GM12878 (cell line): Measurements from ENCODE around the gene KIAA1217. TPM values are rescaled to one million over a fixed set of nuclear protein-coding genes. Genes with fewer than 3 reads are reported as not detected.

ENCODE experiments used
- ATAC-seq: fragments of 200-7000 bp; cut with Tn5 transposase; 3 replicates; pipeline ENCODE4 v1.9.1; 2020; ENCODE audit warnings: mild to moderate bottlenecking, moderate library complexity
- BruUV-seq: library from RNA; stranded (reverse); fragments of 400-500 nt; replicated peaks from 2 replicates; lab custom pipeline; 2021; lab: Mats Ljungman, UMichigan
- CTCF ChIA-PET: fragments of 300-600 bp; sonication (Branson Sonifier 250); formaldehyde crosslinking; extraction: SDS; loops from one replicate; lab custom pipeline; 2021; ENCODE audit warnings: inconsistent platforms; lab: Yijun Ruan, JAX
- POLR2A ChIA-PET: fragments of 350-600 bp; formaldehyde crosslinking; extraction: SDS; loops from one replicate; lab custom pipeline; 2021; ENCODE audit warnings: inconsistent platforms; lab: Charles Lee
- RAD21 ChIA-PET: fragments of 300-600 bp; sonication (Branson Sonifier 250); formaldehyde crosslinking; loops from one replicate; lab custom pipeline; 2023; ENCODE audit warnings: antibody characterized with exemption; ENCODE audit not compliant: unreplicated experiment; lab: Charles Lee
- SMC1A ChIA-PET: fragments of 300-600 bp; sonication (Branson Sonifier 250); formaldehyde crosslinking; loops from one replicate; lab custom pipeline; 2023; ENCODE audit not compliant: unreplicated experiment, uncharacterized antibody; lab: Charles Lee
- DNase-seq: peaks from one replicate; pipeline ENCODE4 v3.0.0-alpha.2; 2011; ENCODE audit warnings: low read depth, low spot score
- FAIRE-seq: peaks from 3 replicates; lab custom pipeline; 2011; peaks lifted over from hg19 to GRCh38; lab: Jason Lieb, UNC
- H2AFZ ChIP-seq: 2 replicates; pipeline ENCODE4 v1.6.0; 2011; ENCODE audit warnings: low read depth, low read length, control low read depth; ENCODE audit not compliant: control insufficient read depth
- H3K27ac ChIP-seq: 2 replicates; pipeline ENCODE4 v1.5.1; 2011; ENCODE audit warnings: control low read depth; ENCODE audit not compliant: control insufficient read depth, insufficient read depth
- H3K27me3 ChIP-seq, 2 experiments: replicated peaks in 1 of 2; 2 replicates each; pipeline versions ENCODE4 v1.6.0 to v1.6.1; 2011; ENCODE audit warnings: low read length in 1 of 2; ENCODE audit not compliant: control insufficient read depth in 2 of 2, insufficient read depth in 2 of 2
- H3K36me3 ChIP-seq, 2 experiments: 2 replicates each; pipeline ENCODE4 v1.5.1; 2011; ENCODE audit warnings: low read length in 1 of 2; ENCODE audit not compliant: control insufficient read depth in 2 of 2, insufficient read depth in 2 of 2
- H3K4me1 ChIP-seq: 2 replicates; pipeline ENCODE4 v1.6.1; 2011; ENCODE audit warnings: mild to moderate bottlenecking, low read length, moderate library complexity, mixed read lengths; ENCODE audit not compliant: control insufficient read depth, insufficient read depth
- H3K4me2 ChIP-seq: 2 replicates; pipeline ENCODE4 v1.6.0; 2011; ENCODE audit warnings: control low read depth; ENCODE audit not compliant: control insufficient read depth, insufficient read depth
- H3K4me3 ChIP-seq: fragments of 200-600 bp; sonication (generic); 2 replicates; pipeline ENCODE4 v1.5.1; 2016
- H3K79me2 ChIP-seq: 2 replicates; pipeline ENCODE4 v1.6.0; 2011; ENCODE audit warnings: low read length; ENCODE audit not compliant: control insufficient read depth, insufficient read depth
- H3K9ac ChIP-seq: 2 replicates; pipeline ENCODE4 v1.8.0; 2011; ENCODE audit warnings: low read length, control low read depth, mixed read lengths; ENCODE audit not compliant: control insufficient read depth, insufficient read depth
- H3K9me3 ChIP-seq: replicated peaks from 3 replicates; pipeline ENCODE4 v1.5.1; 2011; ENCODE audit warnings: mild to moderate bottlenecking, low read length; ENCODE audit not compliant: control insufficient read depth, insufficient read depth
- H4K20me1 ChIP-seq: 2 replicates; pipeline ENCODE4 v1.6.0; 2011; ENCODE audit not compliant: control insufficient read depth, insufficient read depth
- CBX5 ChIP-seq: sonication (generic); IDR thresholded peaks from 2 replicates; pipeline ENCODE4 v1.6.1; 2016; ENCODE audit warnings: low read depth, moderate library complexity, mild to moderate bottlenecking, inconsistent platforms
- CHD1 ChIP-seq: IDR thresholded peaks from 2 replicates; pipeline ENCODE4 v1.6.1; 2012; ENCODE audit warnings: low read depth, low read length, improper control_type of control experiment
- EGR1 ChIP-seq, 2 experiments: IDR thresholded peaks; 1 replicate in 1 of 2; 2 replicates in 1 of 2; pipeline ENCODE4 v1.6.1; 2011 to 2012; ENCODE audit warnings: low read depth in 2 of 2, low read length in 2 of 2, borderline replicate concordance in 1 of 2, mild to moderate bottlenecking in 1 of 2, moderate library complexity in 1 of 2
- EZH2 ChIP-seq: IDR thresholded peaks from 2 replicates; pipeline ENCODE4 v1.6.1; 2012; ENCODE audit warnings: low read depth, mild to moderate bottlenecking, control low read depth, inconsistent platforms, low read length, borderline replicate concordance; ENCODE audit not compliant: control insufficient read depth
- HDAC2 ChIP-seq: fragments of 200-600 bp; sonication (generic); IDR thresholded peaks from 2 replicates; pipeline ENCODE4 v1.6.1; 2017
- MTA3 ChIP-seq: IDR thresholded peaks from 2 replicates; pipeline ENCODE4 v1.6.1; 2012; ENCODE audit warnings: low read length, inconsistent platforms, borderline replicate concordance
- RUNX3 ChIP-seq: IDR thresholded peaks from 2 replicates; pipeline ENCODE4 v1.6.1; 2012; ENCODE audit warnings: low read length, inconsistent platforms
- STAT1 ChIP-seq: fragments of 450-650 bp; conservative IDR thresholded peaks from 2 replicates; pipeline ENCODE4 v1.6.1; 2014; ENCODE audit warnings: antibody characterized with exemption, mild to moderate bottlenecking
- SUPT20H ChIP-seq: IDR thresholded peaks from 2 replicates; pipeline ENCODE4 v1.6.1; 2011; ENCODE audit warnings: low read depth, mild to moderate bottlenecking, low read length, moderate library complexity, borderline replicate concordance; ENCODE audit not compliant: control insufficient read depth
- SUZ12 ChIP-seq: fragments of 200-600 bp; sonication (generic); IDR thresholded peaks from one replicate; pipeline ENCODE4 v1.6.1; 2018; ENCODE audit warnings: antibody characterized with exemption, mild to moderate bottlenecking; ENCODE audit not compliant: unreplicated experiment
- WGBS: methylation state at CpG from one replicate; pipeline ENCODE4 v1.1.6; 2016; ENCODE audit warnings: low lambda C conversion rate; ENCODE audit not compliant: insufficient replicate concordance, insufficient coverage; ENCODE audit errors: missing lambda C conversion rate; 5-methylcytosine and 5-hydroxymethylcytosine counted together
- in situ Hi-C: fragments of 300-500 bp; cut with MboI; formaldehyde crosslinking; loops from 9 replicates; pipeline ENCODE4 v1.14.3; 2018; ENCODE audit warnings: mixed read lengths
- intact Hi-C: fragments of 100-400 bp; cut with micrococcal nuclease; formaldehyde crosslinking; loops from one replicate; pipeline ENCODE4 v1.14.2; 2022; ENCODE audit not compliant: unreplicated experiment
- polyA plus RNA-seq, 11 experiments: library from polyadenylated mRNA; depleted of rRNA in 4 of 11; unstranded in 6 of 11; stranded (reverse) in 5 of 11; fragments of >200 nt; fragmentation: Nextera tagmentation in 4 of 11; fragmentation: Illumina TruSeq in 1 of 11; extraction: Ambion mirVana in 4 of 11; extraction: Trizol in 1 of 11; gene quantifications; 1 replicate in 1 of 11; 2 replicates in 10 of 11; pipeline versions ENCODE4 v1.2.1 to v1.2.3, GENCODE V29; 2011 to 2016; ENCODE audit warnings: inconsistent platforms in 2 of 11, missing spikeins in 2 of 11, low read depth in 1 of 11
- total RNA-seq, 4 experiments: library from RNA; depleted of rRNA in 3 of 4; stranded (reverse); fragments of >200 nt in 3 of 4; fragmentation: Illumina TruSeq in 1 of 4; extraction: Trizol in 1 of 4; gene quantifications; 2 replicates each; pipeline versions ENCODE4 v1.2.1 to v1.2.3, GENCODE V29; 2013 to 2021
- TF ChIP-seq, protein P1 (sequence below), 3 experiments: IDR thresholded peaks in 2 of 3; conservative IDR thresholded peaks in 1 of 3; 2 replicates each; pipeline ENCODE4 v1.5.1; 2011; ENCODE audit warnings: low read depth in 3 of 3, low read length in 3 of 3, mild to moderate bottlenecking in 3 of 3, control low read depth in 2 of 3, moderate library complexity in 2 of 3, inconsistent platforms in 1 of 3, mixed read lengths in 1 of 3; ENCODE audit not compliant: control insufficient read depth in 2 of 3, insufficient read depth in 1 of 3; ENCODE audit errors: extremely low read depth in 1 of 3
- TF ChIP-seq, protein P2 (sequence below): IDR thresholded peaks from 2 replicates; pipeline ENCODE4 v1.6.1; 2011; ENCODE audit warnings: borderline replicate concordance, low read depth, mild to moderate bottlenecking, moderate library complexity, mixed read lengths, low read length; ENCODE audit not compliant: insufficient read depth; ENCODE audit errors: extremely low read length
- TF ChIP-seq, protein P3 (sequence below): IDR thresholded peaks from 2 replicates; pipeline ENCODE4 v1.6.1; 2012; ENCODE audit warnings: mild to moderate bottlenecking, low read depth, low read length
- TF ChIP-seq, protein P4 (sequence below): fragments of 450-650 bp; formaldehyde crosslinking; IDR thresholded peaks from 2 replicates; pipeline ENCODE4 v1.4.0; 2022; ENCODE audit warnings: mild to moderate bottlenecking, moderate library complexity

Gene KIAA1217
- total and polyA plus RNA-seq, 10 of the 15 experiments (the other 5 are each of a cell fraction or from before 2014, with no cell fraction given), result 0.57 to 3.8 (median 2.1) TPM

DNA sequence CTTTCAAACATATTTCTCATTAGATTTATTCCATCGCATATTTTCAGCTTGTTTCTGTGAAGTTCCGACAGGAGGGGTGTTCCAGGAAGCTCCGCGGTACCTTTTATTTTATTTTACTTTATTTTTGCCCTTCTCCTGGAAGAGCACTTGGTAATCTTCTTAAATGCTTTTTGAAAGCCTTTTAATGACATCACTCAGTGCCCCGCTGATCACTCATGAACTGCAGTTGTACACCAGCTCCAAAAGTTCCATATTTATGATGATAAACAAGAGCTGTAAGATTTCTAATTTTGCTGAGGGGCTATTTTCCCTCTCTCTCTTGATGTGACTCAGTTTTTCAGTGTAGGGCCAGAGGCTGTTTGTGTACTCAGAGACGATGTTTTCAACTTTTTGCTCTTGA, 144.4 kb downstream of the KIAA1217 start:
- no TSS peak for BruUV-seq
- TF ChIP-seq EZH2, result no peak
- TF ChIP-seq RUNX3, result no peak
- TF ChIP-seq MTA3, result no peak
- TF ChIP-seq STAT1, result no peak
- no peak for TF ChIP-seq CBX5
- TF ChIP-seq, protein P1, sequence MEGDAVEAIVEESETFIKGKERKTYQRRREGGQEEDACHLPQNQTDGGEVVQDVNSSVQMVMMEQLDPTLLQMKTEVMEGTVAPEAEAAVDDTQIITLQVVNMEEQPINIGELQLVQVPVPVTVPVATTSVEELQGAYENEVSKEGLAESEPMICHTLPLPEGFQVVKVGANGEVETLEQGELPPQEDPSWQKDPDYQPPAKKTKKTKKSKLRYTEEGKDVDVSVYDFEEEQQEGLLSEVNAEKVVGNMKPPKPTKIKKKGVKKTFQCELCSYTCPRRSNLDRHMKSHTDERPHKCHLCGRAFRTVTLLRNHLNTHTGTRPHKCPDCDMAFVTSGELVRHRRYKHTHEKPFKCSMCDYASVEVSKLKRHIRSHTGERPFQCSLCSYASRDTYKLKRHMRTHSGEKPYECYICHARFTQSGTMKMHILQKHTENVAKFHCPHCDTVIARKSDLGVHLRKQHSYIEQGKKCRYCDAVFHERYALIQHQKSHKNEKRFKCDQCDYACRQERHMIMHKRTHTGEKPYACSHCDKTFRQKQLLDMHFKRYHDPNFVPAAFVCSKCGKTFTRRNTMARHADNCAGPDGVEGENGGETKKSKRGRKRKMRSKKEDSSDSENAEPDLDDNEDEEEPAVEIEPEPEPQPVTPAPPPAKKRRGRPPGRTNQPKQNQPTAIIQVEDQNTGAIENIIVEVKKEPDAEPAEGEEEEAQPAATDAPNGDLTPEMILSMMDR (IDR thresholded peaks at IDR 0.05 in 2 of 3, conservative IDR thresholded peaks at IDR 0.05 in 1 of 3; ENCODE audit: control insufficient read depth in 2 of 3, extremely low read depth in 1 of 3, insufficient read depth in 1 of 3, low read depth in 3 of 3, low read length in 3 of 3), result no peak
- TF ChIP-seq EGR1 (IDR thresholded peaks at IDR 0.05; ENCODE audit: borderline replicate concordance in 1 of 2, low read depth in 2 of 2, low read length in 2 of 2), result no peak
- TF ChIP-seq SUPT20H, result no peak
- no peak for TF ChIP-seq SUZ12
- TF ChIP-seq, protein P2, sequence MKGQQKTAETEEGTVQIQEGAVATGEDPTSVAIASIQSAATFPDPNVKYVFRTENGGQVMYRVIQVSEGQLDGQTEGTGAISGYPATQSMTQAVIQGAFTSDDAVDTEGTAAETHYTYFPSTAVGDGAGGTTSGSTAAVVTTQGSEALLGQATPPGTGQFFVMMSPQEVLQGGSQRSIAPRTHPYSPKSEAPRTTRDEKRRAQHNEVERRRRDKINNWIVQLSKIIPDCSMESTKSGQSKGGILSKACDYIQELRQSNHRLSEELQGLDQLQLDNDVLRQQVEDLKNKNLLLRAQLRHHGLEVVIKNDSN, result no peak
- TF ChIP-seq, protein P3, sequence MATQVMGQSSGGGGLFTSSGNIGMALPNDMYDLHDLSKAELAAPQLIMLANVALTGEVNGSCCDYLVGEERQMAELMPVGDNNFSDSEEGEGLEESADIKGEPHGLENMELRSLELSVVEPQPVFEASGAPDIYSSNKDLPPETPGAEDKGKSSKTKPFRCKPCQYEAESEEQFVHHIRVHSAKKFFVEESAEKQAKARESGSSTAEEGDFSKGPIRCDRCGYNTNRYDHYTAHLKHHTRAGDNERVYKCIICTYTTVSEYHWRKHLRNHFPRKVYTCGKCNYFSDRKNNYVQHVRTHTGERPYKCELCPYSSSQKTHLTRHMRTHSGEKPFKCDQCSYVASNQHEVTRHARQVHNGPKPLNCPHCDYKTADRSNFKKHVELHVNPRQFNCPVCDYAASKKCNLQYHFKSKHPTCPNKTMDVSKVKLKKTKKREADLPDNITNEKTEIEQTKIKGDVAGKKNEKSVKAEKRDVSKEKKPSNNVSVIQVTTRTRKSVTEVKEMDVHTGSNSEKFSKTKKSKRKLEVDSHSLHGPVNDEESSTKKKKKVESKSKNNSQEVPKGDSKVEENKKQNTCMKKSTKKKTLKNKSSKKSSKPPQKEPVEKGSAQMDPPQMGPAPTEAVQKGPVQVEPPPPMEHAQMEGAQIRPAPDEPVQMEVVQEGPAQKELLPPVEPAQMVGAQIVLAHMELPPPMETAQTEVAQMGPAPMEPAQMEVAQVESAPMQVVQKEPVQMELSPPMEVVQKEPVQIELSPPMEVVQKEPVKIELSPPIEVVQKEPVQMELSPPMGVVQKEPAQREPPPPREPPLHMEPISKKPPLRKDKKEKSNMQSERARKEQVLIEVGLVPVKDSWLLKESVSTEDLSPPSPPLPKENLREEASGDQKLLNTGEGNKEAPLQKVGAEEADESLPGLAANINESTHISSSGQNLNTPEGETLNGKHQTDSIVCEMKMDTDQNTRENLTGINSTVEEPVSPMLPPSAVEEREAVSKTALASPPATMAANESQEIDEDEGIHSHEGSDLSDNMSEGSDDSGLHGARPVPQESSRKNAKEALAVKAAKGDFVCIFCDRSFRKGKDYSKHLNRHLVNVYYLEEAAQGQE, result no peak
- TF ChIP-seq, protein P4, sequence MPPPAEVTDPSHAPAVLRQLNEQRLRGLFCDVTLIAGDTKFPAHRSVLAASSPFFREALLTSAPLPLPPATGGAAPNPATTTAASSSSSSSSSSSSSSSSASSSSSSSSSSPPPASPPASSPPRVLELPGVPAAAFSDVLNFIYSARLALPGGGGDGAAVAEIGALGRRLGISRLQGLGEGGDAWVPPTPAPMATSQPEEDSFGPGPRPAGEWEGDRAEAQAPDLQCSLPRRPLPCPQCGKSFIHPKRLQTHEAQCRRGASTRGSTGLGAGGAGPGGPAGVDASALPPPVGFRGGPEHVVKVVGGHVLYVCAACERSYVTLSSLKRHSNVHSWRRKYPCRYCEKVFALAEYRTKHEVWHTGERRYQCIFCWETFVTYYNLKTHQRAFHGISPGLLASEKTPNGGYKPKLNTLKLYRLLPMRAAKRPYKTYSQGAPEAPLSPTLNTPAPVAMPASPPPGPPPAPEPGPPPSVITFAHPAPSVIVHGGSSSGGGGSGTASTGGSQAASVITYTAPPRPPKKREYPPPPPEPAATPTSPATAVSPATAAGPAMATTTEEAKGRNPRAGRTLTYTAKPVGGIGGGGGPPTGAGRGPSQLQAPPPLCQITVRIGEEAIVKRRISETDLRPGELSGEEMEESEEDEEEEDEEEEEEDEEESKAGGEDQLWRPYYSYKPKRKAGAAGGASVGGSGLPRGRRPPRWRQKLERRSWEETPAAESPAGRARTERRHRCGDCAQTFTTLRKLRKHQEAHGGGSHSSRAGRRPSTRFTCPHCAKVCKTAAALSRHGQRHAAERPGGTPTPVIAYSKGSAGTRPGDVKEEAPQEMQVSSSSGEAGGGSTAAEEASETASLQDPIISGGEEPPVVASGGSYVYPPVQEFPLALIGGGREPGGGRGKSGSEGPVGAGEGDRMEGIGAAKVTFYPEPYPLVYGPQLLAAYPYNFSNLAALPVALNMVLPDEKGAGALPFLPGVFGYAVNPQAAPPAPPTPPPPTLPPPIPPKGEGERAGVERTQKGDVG (CRISPR knock-in tag), result no peak
- no peak for TF ChIP-seq CHD1
- TF ChIP-seq HDAC2, result no peak

More for the DNA sequence above, 144.4 kb downstream of the KIAA1217 start:
- CTCF ChIA-PET, result interaction anchor here (0.7 to 1.6 kb wide), 2 partner anchors 9 to 147 kb away, joined by 3 to 4 read pairs; no protein-coding TSS in a partner anchor
- SMC1A ChIA-PET, result interaction anchor here (0.8 to 1.7 kb wide), 6 partner anchors 9 to 149 kb away, joined by 3 to 8 read pairs (median 4); no protein-coding TSS in a partner anchor
- ATAC-seq (no peak), DNase-seq (no peak), FAIRE-seq (no peak)
- RAD21 ChIA-PET, result interaction anchor here (1.2 to 1.3 kb wide), 2 partner anchors 8 to 100 kb away, joined by 3 read pairs; no protein-coding TSS in a partner anchor
- Histone ChIP-seq H3K4me1 (no peaks in the 10 kb centered on the region; the same call in 1 of the 2 replicates), H3K27ac (no peak overlapping the region), H3K4me2 (no peak overlapping the region), H4K20me1 (no peaks in the 10 kb centered on the region), H3K36me3 (no peaks in the 10 kb centered on the region), H3K9me3 (no peaks in the 10 kb centered on the region), H3K9ac (no peak overlapping the region), H2AFZ (no peak overlapping the region), H3K27me3 (no peaks in the 10 kb centered on the region), H3K79me2 (no peaks in the 10 kb centered on the region), H3K4me3 (no peak overlapping the region)
- in situ Hi-C loops (no loop called here), intact Hi-C loops (no loop called here)
- 64% methylated on average over 6 of the region's 6 CpGs for WGBS
- POLR2A ChIA-PET, result no interaction called here
